HuH-7 (cell line): ENCODE measurements around the gene PLPP2.

ENCODE experiments used
- DNase-seq: peaks from one replicate; pipeline ENCODE4 v3.0.0; 2011; ENCODE audit warnings: low spot score

PLPP2 gene

DNA sequence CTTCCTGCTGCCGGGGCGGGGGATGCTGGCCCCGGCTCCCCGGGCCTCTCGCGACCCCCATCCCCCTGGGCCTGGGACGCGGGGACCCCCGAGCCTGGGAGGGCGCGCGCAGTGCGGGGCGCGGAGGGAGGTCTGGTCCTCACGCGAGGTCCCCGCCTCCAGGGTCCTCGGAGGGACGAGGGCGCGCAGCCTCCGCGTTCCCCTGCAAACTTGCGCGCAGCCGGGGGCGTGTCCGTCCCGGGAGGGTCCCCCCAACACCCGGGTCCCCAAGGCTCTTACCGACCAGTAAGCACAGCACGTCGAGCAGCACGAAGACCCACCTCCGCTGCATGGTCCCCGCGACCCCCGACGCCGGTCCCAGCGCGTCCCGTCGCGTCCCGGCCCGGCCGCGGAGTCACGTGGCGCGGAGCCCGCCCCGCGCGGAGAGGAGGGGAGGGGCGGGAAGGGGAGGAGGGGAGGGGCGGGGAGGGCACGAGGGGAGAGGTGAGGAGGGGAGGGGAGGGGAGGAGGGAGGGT lies at the start of gene PLPP2:
TSS of gene PLPP2 (minus strand) at position 398 of the 516 bp plus-strand sequence. CDS start at position 331, 67 bp downstream.
- no peak for DNase-seq

GRCh38 chr19:340620-341385 lies 49.6 kb upstream of the PLPP2 start:
- no peak for DNase-seq

DNA sequence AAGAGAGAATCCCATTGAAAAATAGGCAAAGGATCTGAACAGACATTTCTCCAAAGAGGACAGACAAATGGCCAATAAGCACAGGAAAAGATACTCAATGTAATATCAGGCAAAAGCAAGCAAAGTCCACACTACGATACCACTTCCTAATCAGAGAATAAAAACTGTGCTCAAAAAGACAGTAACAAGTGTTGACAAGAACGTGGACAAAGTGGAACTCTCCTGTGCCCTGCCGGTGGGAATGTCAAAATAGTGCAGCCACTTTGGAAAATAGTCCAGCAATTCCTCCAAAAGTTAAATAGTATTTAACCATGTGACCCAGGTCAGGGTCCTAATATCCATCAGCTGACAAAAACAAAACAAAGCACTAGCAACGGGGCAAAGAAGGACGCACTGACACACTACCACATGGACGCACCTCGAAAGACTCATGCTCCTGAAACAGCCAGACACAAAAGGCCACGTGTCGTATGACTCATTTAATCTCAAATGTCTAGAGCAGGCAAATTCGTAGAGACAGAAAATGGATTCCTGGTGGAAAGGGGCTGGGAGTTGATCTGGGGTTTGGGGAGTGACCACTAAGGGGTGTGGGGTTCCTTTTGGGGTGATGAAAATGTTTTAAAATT lies 48.2 kb upstream of the PLPP2 start:
- DNase-seq = no peak

- no peak for DNase-seq
These were observed 47.2 kb upstream of the PLPP2 start for GRCh38 chr19:338421-338820.

DNA sequence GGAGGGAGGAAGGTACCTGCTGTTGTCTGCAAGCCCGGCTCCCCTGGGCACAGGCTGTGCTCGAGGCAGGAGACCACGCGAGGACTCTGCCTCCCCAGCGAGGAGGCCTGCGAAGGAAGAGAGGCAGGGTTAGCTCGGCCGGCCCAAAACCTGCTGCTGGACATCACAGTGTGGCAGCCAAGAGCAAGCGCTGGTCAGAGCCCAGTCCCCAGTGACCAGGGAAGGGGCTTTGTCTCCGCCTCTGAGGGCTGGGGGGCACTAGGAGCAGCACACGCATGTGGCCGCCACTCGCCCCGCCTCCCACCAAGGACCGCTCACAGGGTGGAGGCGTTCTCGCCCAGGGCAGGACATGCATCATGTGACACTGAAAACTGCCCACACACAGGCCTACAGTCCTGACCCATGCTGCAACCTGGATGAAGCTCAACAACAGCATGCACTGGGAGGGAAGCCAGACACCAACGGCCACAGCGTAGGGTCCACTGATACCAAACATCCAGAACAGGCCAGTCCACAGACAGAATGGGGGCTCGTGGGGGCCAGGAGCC lies 44.9 kb upstream of the PLPP2 start:
- DNase-seq = no peak

DNA sequence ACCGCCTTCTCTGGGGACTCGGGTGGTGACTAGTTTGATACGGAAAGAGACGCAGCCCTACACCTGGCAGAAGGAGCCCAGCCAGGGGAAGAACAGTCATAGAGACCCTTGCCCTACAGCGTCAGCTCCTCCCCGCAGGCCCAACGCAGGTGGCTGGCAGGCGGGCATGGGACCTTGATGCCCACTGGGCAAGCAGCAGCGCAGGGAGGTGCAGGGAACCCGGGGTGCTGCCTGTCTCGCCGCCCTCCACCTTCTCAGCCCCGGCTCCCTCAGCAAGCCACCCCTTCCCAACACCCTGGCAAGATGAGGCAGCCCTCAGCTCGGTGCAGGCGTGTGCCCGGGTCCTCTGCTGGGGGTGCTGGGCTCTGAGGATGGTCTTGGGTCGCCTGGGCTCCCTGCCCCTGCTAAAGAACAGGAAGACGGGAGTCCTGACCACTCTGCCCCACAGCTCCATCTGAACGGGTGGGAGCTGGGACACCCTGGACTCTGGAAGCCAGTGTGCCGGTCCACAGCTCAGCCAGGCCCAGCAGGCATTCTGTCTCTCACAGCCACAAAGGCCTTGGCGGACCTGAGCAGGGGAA lies 44.4 kb upstream of the PLPP2 start:
- DNase-seq = no peak

GRCh38 chr19:335072-335471 lies 43.9 kb upstream of the PLPP2 start:
- no peak for DNase-seq

GRCh38 chr19:334296-335071 lies 43.3 kb upstream of the PLPP2 start:
- no peak for DNase-seq

DNA sequence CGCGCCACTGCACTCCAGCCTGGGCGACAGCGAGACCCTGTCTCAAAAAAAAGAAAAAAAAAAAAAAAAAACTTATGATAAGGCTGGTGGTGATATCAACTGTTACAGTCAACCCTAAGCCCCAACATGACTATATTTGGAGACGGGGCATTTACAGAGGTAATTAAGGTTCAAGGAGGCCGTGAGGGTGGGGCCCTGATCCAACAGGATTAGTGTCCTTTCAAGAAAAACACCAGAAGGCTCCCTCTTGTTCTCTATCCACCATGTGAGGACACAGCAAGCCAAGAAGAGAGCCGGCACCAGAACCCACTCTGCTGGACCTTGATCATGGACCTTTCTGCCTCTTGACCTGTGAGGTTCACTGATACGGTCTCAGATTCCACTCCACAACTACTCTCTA lies 39.3 kb upstream of the PLPP2 start:
- DNase-seq = no peak

DNA sequence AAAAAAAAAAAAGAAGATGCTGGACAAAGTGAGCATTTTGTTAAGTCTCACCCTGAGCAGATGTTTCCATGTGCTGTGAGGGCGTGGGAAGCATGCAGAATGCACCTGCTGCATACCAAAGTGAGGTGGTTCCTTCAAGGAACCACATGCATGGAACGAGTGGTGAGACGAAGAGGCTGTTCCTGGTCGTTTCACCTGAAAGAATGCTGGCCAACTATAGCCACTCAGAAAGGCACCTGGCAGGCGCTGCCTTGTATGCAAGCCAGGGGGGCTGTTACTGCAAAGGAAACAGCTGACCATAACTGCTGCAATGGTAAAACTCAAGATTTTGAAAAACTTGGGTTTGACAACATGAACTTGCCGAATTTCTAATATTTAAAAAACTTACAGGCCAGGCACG lies 38.7 kb upstream of the PLPP2 start:
- DNase-seq = no peak

DNA sequence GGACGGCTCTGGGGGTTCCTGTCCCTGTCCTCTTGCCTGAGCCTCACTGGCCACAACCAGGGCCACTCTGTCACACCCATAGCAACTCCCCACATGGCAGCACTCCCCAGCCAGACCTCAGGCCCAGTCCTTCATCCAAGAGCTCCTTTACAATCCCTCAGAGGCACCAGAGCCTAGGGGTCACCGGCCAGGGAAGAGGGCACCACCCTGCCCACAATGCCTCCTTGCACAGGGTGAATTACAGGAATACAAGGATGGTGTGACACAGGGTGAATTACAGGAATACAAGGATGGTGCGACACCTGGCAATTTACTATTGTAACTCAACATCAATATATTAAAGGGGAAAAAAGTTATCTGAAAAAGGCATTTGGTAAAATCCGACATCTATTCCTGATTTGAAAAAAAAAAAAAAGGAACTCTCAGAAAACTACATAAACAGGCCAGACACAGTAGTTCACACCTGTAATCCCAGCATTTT lies 36.9 kb upstream of the PLPP2 start:
- no peak for DNase-seq

- no peak for DNase-seq
These were observed 36.3 kb upstream of the PLPP2 start for GRCh38 chr19:327291-328024.

DNA sequence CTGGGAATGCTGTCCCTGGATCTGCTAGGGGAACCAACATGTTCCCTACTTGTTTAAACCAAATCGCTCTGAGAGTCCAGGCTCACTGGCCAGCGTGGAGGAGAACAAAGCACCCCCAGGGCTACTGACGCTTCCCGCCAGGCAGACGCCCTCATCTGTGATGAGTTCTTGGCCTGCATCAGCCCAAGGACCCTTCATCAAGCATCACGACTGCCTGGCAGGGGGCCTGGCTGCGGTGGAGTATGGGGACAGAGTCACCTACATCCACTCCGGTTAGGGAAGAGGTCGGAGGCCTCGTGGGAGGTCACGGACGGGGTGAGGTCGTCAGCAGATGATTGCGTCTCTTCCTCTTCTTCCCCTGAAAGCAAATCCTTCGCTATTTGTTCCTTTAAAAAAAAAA lies 35.7 kb upstream of the PLPP2 start:
- no peak for DNase-seq

- DNase-seq = no peak
These were observed 34.8 kb upstream of the PLPP2 start for GRCh38 chr19:325937-326565.

- DNase-seq = no peak
These were observed 34.2 kb upstream of the PLPP2 start for GRCh38 chr19:325173-325936.

DNA sequence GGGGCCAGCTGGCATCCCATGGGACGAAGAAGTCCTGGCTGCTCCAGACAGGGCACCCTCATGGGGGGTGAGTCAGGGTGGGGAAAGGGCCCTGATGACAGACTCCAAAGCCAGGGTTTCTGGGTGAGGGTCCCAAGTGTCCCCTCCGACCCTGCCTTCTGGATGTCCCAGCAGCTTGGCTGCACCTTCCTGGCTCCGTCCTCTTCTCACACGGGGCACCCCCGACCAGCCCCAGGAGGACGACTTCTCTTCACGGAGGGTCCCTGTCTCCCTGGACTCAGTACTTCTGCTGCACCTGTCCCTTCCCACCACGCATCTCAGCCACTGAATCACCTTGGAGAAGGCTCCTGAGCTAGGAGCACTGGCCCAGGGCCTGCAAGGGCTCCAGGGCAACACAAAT lies 33.5 kb upstream of the PLPP2 start:
- no peak for DNase-seq

DNA sequence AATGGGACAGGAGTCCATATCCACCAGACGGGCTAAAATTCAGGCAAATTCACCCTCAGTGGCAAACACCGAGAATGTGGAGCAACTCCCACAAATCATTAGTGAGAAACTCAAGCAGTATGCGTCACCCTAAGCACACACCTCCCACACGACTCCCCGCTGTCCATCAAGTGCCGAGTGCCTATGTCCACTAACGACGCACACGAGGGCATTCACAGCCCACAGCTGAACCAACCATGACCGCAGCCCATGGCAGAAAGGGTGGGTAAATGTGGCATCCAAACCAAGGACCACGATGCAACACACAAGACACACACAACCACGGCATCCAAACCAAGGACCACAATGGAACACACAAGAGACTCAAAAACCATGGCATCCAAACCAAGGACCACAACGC lies 31.4 kb upstream of the PLPP2 start:
- no peak for DNase-seq

DNA sequence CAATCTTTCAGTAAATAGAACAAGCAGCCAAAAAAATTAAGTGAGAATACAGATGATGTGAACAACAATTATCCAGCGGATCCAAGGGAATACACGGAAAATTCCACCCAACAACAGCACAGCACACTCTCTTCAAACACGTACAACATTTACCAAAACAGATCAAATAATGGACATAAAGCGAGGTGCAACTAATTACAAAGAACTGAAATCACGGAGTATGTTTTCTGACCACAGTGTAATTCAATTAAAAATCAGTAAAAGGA lies 27.2 kb upstream of the PLPP2 start:
- no peak for DNase-seq

GRCh38 chr19:317710-318508 lies 26.7 kb upstream of the PLPP2 start:
- DNase-seq = no peak

GRCh38 chr19:315811-316210 lies 24.6 kb upstream of the PLPP2 start:
- DNase-seq = no peak
